GM12878 (cell line): ENCODE data around the gene UBE2O. TPM values are rescaled to one million over a fixed set of nuclear protein-coding genes. Genes with fewer than 3 reads are reported as not detected.

Experiments used
- ATAC-seq: fragments of 200-7000 bp; cut with Tn5 transposase; 3 replicates; pipeline ENCODE4 v1.9.1; 2020; ENCODE audit warnings: mild to moderate bottlenecking, moderate library complexity
- BruUV-seq: library from RNA; stranded (reverse); fragments of 400-500 nt; replicated peaks from 2 replicates; lab custom pipeline; 2021; lab: Mats Ljungman, UMichigan
- CTCF ChIA-PET: fragments of 300-600 bp; sonication (Branson Sonifier 250); formaldehyde crosslinking; extraction: SDS; loops from one replicate; lab custom pipeline; 2021; ENCODE audit warnings: inconsistent platforms; lab: Yijun Ruan, JAX
- POLR2A ChIA-PET: fragments of 350-600 bp; formaldehyde crosslinking; extraction: SDS; loops from one replicate; lab custom pipeline; 2021; ENCODE audit warnings: inconsistent platforms; lab: Charles Lee
- RAD21 ChIA-PET: fragments of 300-600 bp; sonication (Branson Sonifier 250); formaldehyde crosslinking; loops from one replicate; lab custom pipeline; 2023; ENCODE audit warnings: antibody characterized with exemption; ENCODE audit not compliant: unreplicated experiment; lab: Charles Lee
- SMC1A ChIA-PET: fragments of 300-600 bp; sonication (Branson Sonifier 250); formaldehyde crosslinking; loops from one replicate; lab custom pipeline; 2023; ENCODE audit not compliant: unreplicated experiment, uncharacterized antibody; lab: Charles Lee
- DNase-seq: peaks from one replicate; pipeline ENCODE4 v3.0.0-alpha.2; 2011; ENCODE audit warnings: low read depth, low spot score
- FAIRE-seq: peaks from 3 replicates; lab custom pipeline; 2011; peaks lifted over from hg19 to GRCh38; lab: Jason Lieb, UNC
- H2AFZ ChIP-seq: 2 replicates; pipeline ENCODE4 v1.6.0; 2011; ENCODE audit warnings: low read depth, low read length, control low read depth; ENCODE audit not compliant: control insufficient read depth
- H3K27ac ChIP-seq: 2 replicates; pipeline ENCODE4 v1.5.1; 2011; ENCODE audit warnings: control low read depth; ENCODE audit not compliant: control insufficient read depth, insufficient read depth
- H3K27me3 ChIP-seq, 2 experiments: replicated peaks in 1 of 2; 2 replicates each; pipeline versions ENCODE4 v1.6.0 to v1.6.1; 2011; ENCODE audit warnings: low read length in 1 of 2; ENCODE audit not compliant: control insufficient read depth in 2 of 2, insufficient read depth in 2 of 2
- H3K36me3 ChIP-seq, 2 experiments: 2 replicates each; pipeline ENCODE4 v1.5.1; 2011; ENCODE audit warnings: low read length in 1 of 2; ENCODE audit not compliant: control insufficient read depth in 2 of 2, insufficient read depth in 2 of 2
- H3K4me1 ChIP-seq: 2 replicates; pipeline ENCODE4 v1.6.1; 2011; ENCODE audit warnings: mild to moderate bottlenecking, low read length, moderate library complexity, mixed read lengths; ENCODE audit not compliant: control insufficient read depth, insufficient read depth
- H3K4me2 ChIP-seq: 2 replicates; pipeline ENCODE4 v1.6.0; 2011; ENCODE audit warnings: control low read depth; ENCODE audit not compliant: control insufficient read depth, insufficient read depth
- H3K4me3 ChIP-seq: fragments of 200-600 bp; sonication (generic); 2 replicates; pipeline ENCODE4 v1.5.1; 2016
- H3K79me2 ChIP-seq: 2 replicates; pipeline ENCODE4 v1.6.0; 2011; ENCODE audit warnings: low read length; ENCODE audit not compliant: control insufficient read depth, insufficient read depth
- H3K9ac ChIP-seq: 2 replicates; pipeline ENCODE4 v1.8.0; 2011; ENCODE audit warnings: low read length, control low read depth, mixed read lengths; ENCODE audit not compliant: control insufficient read depth, insufficient read depth
- H3K9me3 ChIP-seq: replicated peaks from 3 replicates; pipeline ENCODE4 v1.5.1; 2011; ENCODE audit warnings: mild to moderate bottlenecking, low read length; ENCODE audit not compliant: control insufficient read depth, insufficient read depth
- H4K20me1 ChIP-seq: 2 replicates; pipeline ENCODE4 v1.6.0; 2011; ENCODE audit not compliant: control insufficient read depth, insufficient read depth
- ATF7 ChIP-seq: fragments of 450-650 bp; IDR thresholded peaks from 2 replicates; pipeline ENCODE4 v1.6.1; 2016; ENCODE audit warnings: low read depth, mild to moderate bottlenecking
- BACH1 ChIP-seq: fragments of 450-650 bp; IDR thresholded peaks from 2 replicates; pipeline ENCODE4 v1.6.1; 2017; ENCODE audit warnings: mild to moderate bottlenecking, borderline replicate concordance
- CHD4 ChIP-seq: fragments of 200-600 bp; sonication (generic); IDR thresholded peaks from 2 replicates; pipeline ENCODE4 v1.6.1; 2016; ENCODE audit warnings: mild to moderate bottlenecking
- FOXM1 ChIP-seq: IDR thresholded peaks from 2 replicates; pipeline ENCODE4 v1.6.1; 2012; ENCODE audit warnings: low read depth, mild to moderate bottlenecking, inconsistent platforms, low read length, moderate library complexity
- HDAC2 ChIP-seq: fragments of 200-600 bp; sonication (generic); IDR thresholded peaks from 2 replicates; pipeline ENCODE4 v1.6.1; 2017
- KAT2A ChIP-seq: conservative IDR thresholded peaks from 2 replicates; pipeline ENCODE4 v1.6.1; 2011; ENCODE audit warnings: low read depth, low read length; ENCODE audit not compliant: control insufficient read depth
- RUNX3 ChIP-seq: IDR thresholded peaks from 2 replicates; pipeline ENCODE4 v1.6.1; 2012; ENCODE audit warnings: low read length, inconsistent platforms
- SRF ChIP-seq, 2 experiments: IDR thresholded peaks; 2 replicates each; pipeline ENCODE4 v1.6.1; 2011; ENCODE audit warnings: low read depth in 2 of 2, low read length in 2 of 2, mild to moderate bottlenecking in 1 of 2, moderate library complexity in 1 of 2
- ZNF622 ChIP-seq: fragments of 450-650 bp; IDR thresholded peaks from 2 replicates; pipeline ENCODE4 v1.6.1; 2017; ENCODE audit warnings: mild to moderate bottlenecking, inconsistent platforms
- WGBS: methylation state at CpG from one replicate; pipeline ENCODE4 v1.1.6; 2016; ENCODE audit warnings: low lambda C conversion rate; ENCODE audit not compliant: insufficient replicate concordance, insufficient coverage; ENCODE audit errors: missing lambda C conversion rate; 5-methylcytosine and 5-hydroxymethylcytosine counted together
- in situ Hi-C: fragments of 300-500 bp; cut with MboI; formaldehyde crosslinking; loops from 9 replicates; pipeline ENCODE4 v1.14.3; 2018; ENCODE audit warnings: mixed read lengths
- intact Hi-C: fragments of 100-400 bp; cut with micrococcal nuclease; formaldehyde crosslinking; loops from one replicate; pipeline ENCODE4 v1.14.2; 2022; ENCODE audit not compliant: unreplicated experiment
- polyA plus RNA-seq, 11 experiments: library from polyadenylated mRNA; depleted of rRNA in 4 of 11; unstranded in 6 of 11; stranded (reverse) in 5 of 11; fragments of >200 nt; fragmentation: Nextera tagmentation in 4 of 11; fragmentation: Illumina TruSeq in 1 of 11; extraction: Ambion mirVana in 4 of 11; extraction: Trizol in 1 of 11; gene quantifications; 1 replicate in 1 of 11; 2 replicates in 10 of 11; pipeline versions ENCODE4 v1.2.1 to v1.2.3, GENCODE V29; 2011 to 2016; ENCODE audit warnings: inconsistent platforms in 2 of 11, missing spikeins in 2 of 11, low read depth in 1 of 11
- total RNA-seq, 4 experiments: library from RNA; depleted of rRNA in 3 of 4; stranded (reverse); fragments of >200 nt in 3 of 4; fragmentation: Illumina TruSeq in 1 of 4; extraction: Trizol in 1 of 4; gene quantifications; 2 replicates each; pipeline versions ENCODE4 v1.2.1 to v1.2.3, GENCODE V29; 2013 to 2021
- TF ChIP-seq, protein P1 (sequence below): fragments of 450-650 bp; formaldehyde crosslinking; IDR thresholded peaks from 2 replicates; pipeline ENCODE4 v1.5.0; 2022; ENCODE audit warnings: mild to moderate bottlenecking, missing genetic modification characterization
- TF ChIP-seq, protein P2 (sequence below): IDR thresholded peaks from 2 replicates; pipeline ENCODE4 v1.6.1; 2011; ENCODE audit warnings: mild to moderate bottlenecking, low read depth, low read length, moderate library complexity; ENCODE audit not compliant: insufficient replicate concordance
- TF ChIP-seq, protein P3 (sequence below): fragments of 450-650 bp; IDR thresholded peaks from 2 replicates; pipeline ENCODE4 v1.6.1; 2014; ENCODE audit warnings: mild to moderate bottlenecking

UBE2O gene
- total and polyA plus RNA-seq, 10 of the 15 experiments (the other 5 are each of a cell fraction or from before 2014, with no cell fraction given): 2.1 to 39.0 (median 14.1) TPM

GRCh38 chr17:76495663-76496400 is 42.9 kb upstream of the UBE2O start:
- TF ChIP-seq CHD4 (no peak), HDAC2 (no peak), ATF7 (no peak), FOXM1 (no peak), SRF (IDR thresholded peaks at IDR 0.05; ENCODE audit: low read depth in 2 of 2, low read length in 2 of 2) (no peak), BACH1 (no peak), RUNX3 (no peak), ZNF622 (no peak), KAT2A (no peak)
- TF ChIP-seq, protein P1, sequence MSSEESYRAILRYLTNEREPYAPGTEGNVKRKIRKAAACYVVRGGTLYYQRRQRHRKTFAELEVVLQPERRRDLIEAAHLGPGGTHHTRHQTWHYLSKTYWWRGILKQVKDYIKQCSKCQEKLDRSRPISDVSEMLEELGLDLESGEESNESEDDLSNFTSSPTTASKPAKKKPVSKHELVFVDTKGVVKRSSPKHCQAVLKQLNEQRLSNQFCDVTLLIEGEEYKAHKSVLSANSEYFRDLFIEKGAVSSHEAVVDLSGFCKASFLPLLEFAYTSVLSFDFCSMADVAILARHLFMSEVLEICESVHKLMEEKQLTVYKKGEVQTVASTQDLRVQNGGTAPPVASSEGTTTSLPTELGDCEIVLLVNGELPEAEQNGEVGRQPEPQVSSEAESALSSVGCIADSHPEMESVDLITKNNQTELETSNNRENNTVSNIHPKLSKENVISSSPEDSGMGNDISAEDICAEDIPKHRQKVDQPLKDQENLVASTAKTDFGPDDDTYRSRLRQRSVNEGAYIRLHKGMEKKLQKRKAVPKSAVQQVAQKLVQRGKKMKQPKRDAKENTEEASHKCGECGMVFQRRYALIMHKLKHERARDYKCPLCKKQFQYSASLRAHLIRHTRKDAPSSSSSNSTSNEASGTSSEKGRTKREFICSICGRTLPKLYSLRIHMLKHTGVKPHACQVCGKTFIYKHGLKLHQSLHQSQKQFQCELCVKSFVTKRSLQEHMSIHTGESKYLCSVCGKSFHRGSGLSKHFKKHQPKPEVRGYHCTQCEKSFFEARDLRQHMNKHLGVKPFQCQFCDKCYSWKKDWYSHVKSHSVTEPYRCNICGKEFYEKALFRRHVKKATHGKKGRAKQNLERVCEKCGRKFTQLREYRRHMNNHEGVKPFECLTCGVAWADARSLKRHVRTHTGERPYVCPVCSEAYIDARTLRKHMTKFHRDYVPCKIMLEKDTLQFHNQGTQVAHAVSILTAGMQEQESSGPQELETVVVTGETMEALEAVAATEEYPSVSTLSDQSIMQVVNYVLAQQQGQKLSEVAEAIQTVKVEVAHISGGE (CRISPR knock-in tag): no peak
- TF ChIP-seq, protein P2, sequence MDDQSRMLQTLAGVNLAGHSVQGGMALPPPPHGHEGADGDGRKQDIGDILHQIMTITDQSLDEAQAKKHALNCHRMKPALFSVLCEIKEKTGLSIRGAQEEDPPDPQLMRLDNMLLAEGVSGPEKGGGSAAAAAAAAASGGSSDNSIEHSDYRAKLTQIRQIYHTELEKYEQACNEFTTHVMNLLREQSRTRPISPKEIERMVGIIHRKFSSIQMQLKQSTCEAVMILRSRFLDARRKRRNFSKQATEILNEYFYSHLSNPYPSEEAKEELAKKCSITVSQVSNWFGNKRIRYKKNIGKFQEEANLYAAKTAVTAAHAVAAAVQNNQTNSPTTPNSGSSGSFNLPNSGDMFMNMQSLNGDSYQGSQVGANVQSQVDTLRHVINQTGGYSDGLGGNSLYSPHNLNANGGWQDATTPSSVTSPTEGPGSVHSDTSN: no peak
- TF ChIP-seq, protein P3, sequence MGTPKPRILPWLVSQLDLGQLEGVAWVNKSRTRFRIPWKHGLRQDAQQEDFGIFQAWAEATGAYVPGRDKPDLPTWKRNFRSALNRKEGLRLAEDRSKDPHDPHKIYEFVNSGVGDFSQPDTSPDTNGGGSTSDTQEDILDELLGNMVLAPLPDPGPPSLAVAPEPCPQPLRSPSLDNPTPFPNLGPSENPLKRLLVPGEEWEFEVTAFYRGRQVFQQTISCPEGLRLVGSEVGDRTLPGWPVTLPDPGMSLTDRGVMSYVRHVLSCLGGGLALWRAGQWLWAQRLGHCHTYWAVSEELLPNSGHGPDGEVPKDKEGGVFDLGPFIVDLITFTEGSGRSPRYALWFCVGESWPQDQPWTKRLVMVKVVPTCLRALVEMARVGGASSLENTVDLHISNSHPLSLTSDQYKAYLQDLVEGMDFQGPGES: no peak
- ATAC-seq (no peak), DNase-seq (no peak), FAIRE-seq (no peak)
- Histone ChIP-seq H2AFZ (no peak overlapping the region), H3K4me1 (peaks cover 80% of the 10 kb centered on the region), H3K4me2 (no peak overlapping the region), H3K36me3 (no peaks in the 10 kb centered on the region; a peak in 3 of 4 replicates), H4K20me1 (no peaks in the 10 kb centered on the region), H3K27me3 (no peaks in the 10 kb centered on the region), H3K27ac (no peak overlapping the region), H3K9ac (no peak overlapping the region), H3K4me3 (no peak overlapping the region), H3K9me3 (no peaks in the 10 kb centered on the region), H3K79me2 (peaks cover 72% of the 10 kb centered on the region)
- POLR2A ChIA-PET: interaction anchor here (4.1 to 9.0 kb wide), 2 partner anchors 13 to 15 kb away, joined by 49 to 101 read pairs; no protein-coding TSS in a partner anchor
- SMC1A ChIA-PET: interaction anchor here (0.9 to 8.7 kb wide), 2 partner anchors 11 to 17 kb away, joined by 4 to 115 read pairs; no protein-coding TSS in a partner anchor
- CTCF ChIA-PET: interaction anchor here (0.7 to 2.3 kb wide), 3 partner anchors 12 to 252 kb away, joined by 3 to 8 read pairs (median 3); partner anchors contain the start of gene AANAT
- WGBS: 80% methylated on average over 16 of the region's 16 CpGs
- in situ Hi-C loops (no loop called here), intact Hi-C loops (no loop called here)
- RAD21 ChIA-PET: interaction anchor here (2.1 kb wide), 1 partner anchor 12 kb away, joined by 5 read pairs; no protein-coding TSS in a partner anchor
- BruUV-seq: no TSS peak
